SK-N-SH treated with all-trans-retinoic acid at 6 μM for 48 hours (cell line): ENCODE data around the gene GALNT6.

ENCODE experiments used
- ATAC-seq: fragments of 200-7000 bp; cut with Tn5 transposase; 3 replicates; pipeline ENCODE4 v1.9.1; 2020; ENCODE audit warnings: mild to moderate bottlenecking, moderate library complexity
- ARNTL ChIP-seq: fragments of 450-650 bp; formaldehyde crosslinking; IDR thresholded peaks from 2 replicates; pipeline ENCODE4 v1.5.0; 2020; ENCODE audit warnings: low read depth, mild to moderate bottlenecking, moderate library complexity, borderline replicate concordance
- BACH2 ChIP-seq: fragments of 250-450 bp; sonication (Bioruptor Pico); IDR thresholded peaks from 2 replicates; pipeline ENCODE4 v1.9.0; 2021; ENCODE audit warnings: mild to moderate bottlenecking, borderline replicate concordance
- CREB5 ChIP-seq: fragments of 250-450 bp; sonication (Bioruptor Pico); IDR thresholded peaks from 2 replicates; pipeline ENCODE4 v1.5.1; 2020; ENCODE audit warnings: low read depth, mild to moderate bottlenecking, moderate library complexity
- CSRNP3 ChIP-seq: fragments of 250-450 bp; sonication (Bioruptor Pico); IDR thresholded peaks from 2 replicates; pipeline ENCODE4 v1.5.1; 2021; ENCODE audit warnings: mild to moderate bottlenecking, moderate library complexity
- ESRRG ChIP-seq: fragments of 250-450 bp; sonication (Bioruptor Pico); IDR thresholded peaks from 2 replicates; pipeline ENCODE4 v1.6.1; 2021; ENCODE audit warnings: mild to moderate bottlenecking
- GLIS3 ChIP-seq: fragments of 250-450 bp; sonication (Bioruptor Pico); IDR thresholded peaks from 2 replicates; pipeline ENCODE4 v1.5.0; 2020; ENCODE audit warnings: mild to moderate bottlenecking, moderate library complexity
- ISL1 ChIP-seq: fragments of 250-450 bp; sonication (Bioruptor Pico); IDR thresholded peaks from 2 replicates; pipeline ENCODE4 v2.1.2; 2022; ENCODE audit warnings: mild to moderate bottlenecking, moderate library complexity
- OSR1 ChIP-seq: fragments of 250-450 bp; sonication (Bioruptor Pico); IDR thresholded peaks from 2 replicates; pipeline ENCODE4 v1.8.0; 2022; ENCODE audit warnings: moderate library complexity, mild to moderate bottlenecking, inconsistent platforms
- PATZ1 ChIP-seq: fragments of 250-450 bp; sonication (Bioruptor Pico); IDR thresholded peaks from 2 replicates; pipeline ENCODE4 v1.8.0; 2020; ENCODE audit warnings: mild to moderate bottlenecking, moderate library complexity, borderline replicate concordance
- POU6F1 ChIP-seq: fragments of 250-450 bp; sonication (Bioruptor Pico); IDR thresholded peaks from 2 replicates; pipeline ENCODE4 v1.8.0; 2021; ENCODE audit warnings: low read depth, mild to moderate bottlenecking, moderate library complexity, borderline replicate concordance
- RARB ChIP-seq: fragments of 250-450 bp; sonication (Bioruptor Pico); IDR thresholded peaks from 2 replicates; pipeline ENCODE4 v1.8.0; 2021; ENCODE audit warnings: mild to moderate bottlenecking, moderate library complexity
- SNAI2 ChIP-seq: fragments of 250-450 bp; sonication (Bioruptor Pico); IDR thresholded peaks from 2 replicates; pipeline ENCODE4 v1.5.0; 2020; ENCODE audit warnings: mild to moderate bottlenecking, moderate library complexity
- TCF4 ChIP-seq: fragments of 250-450 bp; sonication (Bioruptor Pico); IDR thresholded peaks from 2 replicates; pipeline ENCODE4 v1.8.0; 2021; ENCODE audit warnings: mild to moderate bottlenecking, moderate library complexity, borderline replicate concordance
- TOX ChIP-seq: fragments of 250-450 bp; sonication (Bioruptor Pico); IDR thresholded peaks from 2 replicates; pipeline ENCODE4 v1.8.0; 2021; ENCODE audit warnings: mild to moderate bottlenecking, moderate library complexity, borderline replicate concordance
- TSHZ2 ChIP-seq: fragments of 250-450 bp; sonication (Bioruptor Pico); IDR thresholded peaks from 2 replicates; pipeline ENCODE4 v1.5.0; 2020; ENCODE audit warnings: mild to moderate bottlenecking, moderate library complexity
- ZC3H10 ChIP-seq: fragments of 250-450 bp; sonication (Bioruptor Pico); IDR thresholded peaks from 2 replicates; pipeline ENCODE4 v1.5.1; 2021; ENCODE audit warnings: mild to moderate bottlenecking, moderate library complexity
- ZFP3 ChIP-seq: fragments of 250-450 bp; sonication (Bioruptor Pico); IDR thresholded peaks from 2 replicates; pipeline ENCODE4 v1.5.0; 2020; ENCODE audit warnings: mild to moderate bottlenecking, moderate library complexity
- ZNF565 ChIP-seq: fragments of 450-650 bp; formaldehyde crosslinking; conservative IDR thresholded peaks from 2 replicates; pipeline ENCODE4 v1.5.0; 2020; ENCODE audit warnings: low read depth, mild to moderate bottlenecking, moderate library complexity
- ZNF70 ChIP-seq: fragments of 450-650 bp; formaldehyde crosslinking; IDR thresholded peaks from 2 replicates; pipeline ENCODE4 v1.5.0; 2020; ENCODE audit warnings: mild to moderate bottlenecking, moderate library complexity

GALNT6 gene

GRCh38 chr12:51409846-51410245 is 18.6 kb upstream of the GALNT6 start (continued):
- TF ChIP-seq TSHZ2 (CRISPR knock-in tag), result peak; percentile 97; the same call in 1 of the 2 replicates
- no peak for TF ChIP-seq BACH2 (CRISPR knock-in tag)
- TF ChIP-seq, all 23 proteins: peak for 15

- no peak for ATAC-seq
- TF ChIP-seq CREB5 (CRISPR knock-in tag) (no peak), CSRNP3 (no peak), ISL1 (no peak), SNAI2 (CRISPR knock-in tag) (no peak), ZC3H10 (CRISPR knock-in tag) (no peak), ZFP3 (CRISPR knock-in tag) (no peak), GLIS3 (CRISPR knock-in tag) (no peak), ESRRG (CRISPR knock-in tag) (no peak), TOX (no peak)
Observed at GRCh38 chr12:51407604-51408003, 16.4 kb upstream of the GALNT6 start.

GRCh38 chr12:51406859-51407258 is 15.7 kb upstream of the GALNT6 start:
- ATAC-seq, result no peak
- TF ChIP-seq POU6F1 (CRISPR knock-in tag) (no peak), GLIS3 (CRISPR knock-in tag) (no peak), BACH2 (CRISPR knock-in tag) (no peak), ZNF70 (CRISPR knock-in tag) (no peak), SNAI2 (CRISPR knock-in tag) (no peak), PATZ1 (CRISPR knock-in tag) (no peak), ZFP3 (CRISPR knock-in tag) (no peak), TSHZ2 (CRISPR knock-in tag) (no peak), ISL1 (no peak), ESRRG (CRISPR knock-in tag) (no peak), ZC3H10 (CRISPR knock-in tag) (no peak), OSR1 (no peak), TCF4 (CRISPR knock-in tag) (no peak), RARB (CRISPR knock-in tag) (no peak), ZNF565 (CRISPR knock-in tag) (no peak), ARNTL (CRISPR knock-in tag) (no peak), CSRNP3 (no peak)
